Measurements from ENCODE around the gene MAPK10.

DNA sequence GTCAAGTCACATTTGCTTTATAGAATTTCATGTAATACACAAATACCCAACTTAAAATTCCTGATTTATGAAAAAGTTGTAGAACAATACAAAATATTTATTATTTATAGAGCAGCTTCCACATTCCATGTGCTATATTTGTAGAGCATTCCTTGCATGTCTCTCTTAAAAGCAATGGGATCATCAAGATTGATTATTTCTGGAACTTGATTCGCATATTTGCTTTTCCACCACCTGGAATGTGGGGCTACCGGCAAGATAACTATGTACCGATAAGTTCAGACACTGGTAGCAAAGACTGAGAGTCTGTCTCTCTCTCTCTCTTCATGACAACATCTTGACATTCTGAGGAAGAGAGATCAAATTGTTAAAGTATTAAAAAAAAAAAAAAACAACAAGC, 59.3 kb downstream of the MAPK10 start:
- TF ChIP-seq, protein P1, sequence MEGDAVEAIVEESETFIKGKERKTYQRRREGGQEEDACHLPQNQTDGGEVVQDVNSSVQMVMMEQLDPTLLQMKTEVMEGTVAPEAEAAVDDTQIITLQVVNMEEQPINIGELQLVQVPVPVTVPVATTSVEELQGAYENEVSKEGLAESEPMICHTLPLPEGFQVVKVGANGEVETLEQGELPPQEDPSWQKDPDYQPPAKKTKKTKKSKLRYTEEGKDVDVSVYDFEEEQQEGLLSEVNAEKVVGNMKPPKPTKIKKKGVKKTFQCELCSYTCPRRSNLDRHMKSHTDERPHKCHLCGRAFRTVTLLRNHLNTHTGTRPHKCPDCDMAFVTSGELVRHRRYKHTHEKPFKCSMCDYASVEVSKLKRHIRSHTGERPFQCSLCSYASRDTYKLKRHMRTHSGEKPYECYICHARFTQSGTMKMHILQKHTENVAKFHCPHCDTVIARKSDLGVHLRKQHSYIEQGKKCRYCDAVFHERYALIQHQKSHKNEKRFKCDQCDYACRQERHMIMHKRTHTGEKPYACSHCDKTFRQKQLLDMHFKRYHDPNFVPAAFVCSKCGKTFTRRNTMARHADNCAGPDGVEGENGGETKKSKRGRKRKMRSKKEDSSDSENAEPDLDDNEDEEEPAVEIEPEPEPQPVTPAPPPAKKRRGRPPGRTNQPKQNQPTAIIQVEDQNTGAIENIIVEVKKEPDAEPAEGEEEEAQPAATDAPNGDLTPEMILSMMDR (conservative IDR thresholded peaks at IDR 0.05; ENCODE audit: low read depth, low read length): no peak
- no peak for TF ChIP-seq EZH2 (IDR thresholded peaks at IDR 0.05; ENCODE audit: borderline replicate concordance, low read depth, low read length, poor library complexity, severe bottlenecking)
